Stimulated activated CD8-positive, alpha-beta memory T cell treated with anti-CD3 and anti-CD28 coated beads, Interleukin-4, amount 100 ng/mL, for 1 hour (primary cell): ENCODE data around the gene NDRG2.

Source experiments
- DNase-seq, 2 donors: peaks; one replicate each; pipeline ENCODE4 v3.0.0-alpha.2; 2020; ENCODE audit warnings: low read depth in 2 of 2, low spot score in 1 of 2

The NDRG2 gene

GRCh38 chr14:20973501-20973900, 51.4 kb downstream of the NDRG2 start:
- DNase-seq: no peak

- no peak for DNase-seq
These were observed 53.2 kb downstream of the NDRG2 start for GRCh38 chr14:20971705-20972021.

GRCh38 chr14:20970983-20971704, 53.7 kb downstream of the NDRG2 start:
- DNase-seq: peak; percentile 31 to 48

- no peak for DNase-seq
These were observed 54.2 kb downstream of the NDRG2 start for GRCh38 chr14:20970647-20970982.

- no peak for DNase-seq
These were observed 55.5 kb downstream of the NDRG2 start for GRCh38 chr14:20969336-20969735.
